GM21825 (cell line): ENCODE results near the gene ANKRD10.

Experiments used
- ATAC-seq: cut with Tn5 transposase; IDR thresholded peaks from one replicate; pipeline ENCODE4 v1.9.1; 2021; ENCODE audit warnings: mild to moderate bottlenecking, moderate library complexity; ENCODE audit not compliant: unreplicated experiment

The ANKRD10 gene

GRCh38 chr13:110944968-110945927 is 30.4 kb upstream of the ANKRD10 start:
- no peak for ATAC-seq

GRCh38 chr13:110944121-110944967 is 29.5 kb upstream of the ANKRD10 start:
- peak; percentile 57 for ATAC-seq

- peak; percentile 77 for ATAC-seq
These were observed 27.5 kb upstream of the ANKRD10 start for GRCh38 chr13:110942248-110942981.

GRCh38 chr13:110938662-110939421 is 24.0 kb upstream of the ANKRD10 start:
- no peak for ATAC-seq

- no peak for ATAC-seq
These were observed 22.8 kb upstream of the ANKRD10 start for GRCh38 chr13:110937511-110938285.

GRCh38 chr13:110936519-110936918 is 21.6 kb upstream of the ANKRD10 start:
- ATAC-seq = no peak

GRCh38 chr13:110932588-110932987 is 17.7 kb upstream of the ANKRD10 start:
- ATAC-seq = no peak

GRCh38 chr13:110929104-110929777 is 14.4 kb upstream of the ANKRD10 start:
- no peak for ATAC-seq

GRCh38 chr13:110925023-110925612 is 10.2 kb upstream of the ANKRD10 start:
- no peak for ATAC-seq

GRCh38 chr13:110924639-110924934 is 9.7 kb upstream of the ANKRD10 start:
- ATAC-seq = no peak

- no peak for ATAC-seq
These were observed 9.1 kb upstream of the ANKRD10 start for GRCh38 chr13:110923777-110924638.

- no peak for ATAC-seq
These were observed 8.2 kb upstream of the ANKRD10 start for GRCh38 chr13:110923086-110923485.

GRCh38 chr13:110922506-110922905 is 7.6 kb upstream of the ANKRD10 start:
- no peak for ATAC-seq

GRCh38 chr13:110921695-110922094 is 6.8 kb upstream of the ANKRD10 start:
- ATAC-seq = no peak

GRCh38 chr13:110921209-110921608 is 6.3 kb upstream of the ANKRD10 start:
- ATAC-seq = no peak

- ATAC-seq = no peak
These were observed 5.2 kb upstream of the ANKRD10 start for GRCh38 chr13:110920038-110920437.

- no peak for ATAC-seq
These were observed 1.7 kb upstream of the ANKRD10 start for GRCh38 chr13:110916301-110917142.
